SH-SY5Y (cell line): ENCODE results near the gene TMEM109.

Experiments used
- GATA2 ChIP-seq: IDR thresholded peaks from 2 replicates; pipeline ENCODE4 v1.6.1; 2011; ENCODE audit warnings: mild to moderate bottlenecking, low read depth, low read length
- GATA3 ChIP-seq: IDR thresholded peaks from 2 replicates; pipeline ENCODE4 v1.6.1; 2011; ENCODE audit warnings: low read depth, mild to moderate bottlenecking, low read length, moderate library complexity

DNA sequence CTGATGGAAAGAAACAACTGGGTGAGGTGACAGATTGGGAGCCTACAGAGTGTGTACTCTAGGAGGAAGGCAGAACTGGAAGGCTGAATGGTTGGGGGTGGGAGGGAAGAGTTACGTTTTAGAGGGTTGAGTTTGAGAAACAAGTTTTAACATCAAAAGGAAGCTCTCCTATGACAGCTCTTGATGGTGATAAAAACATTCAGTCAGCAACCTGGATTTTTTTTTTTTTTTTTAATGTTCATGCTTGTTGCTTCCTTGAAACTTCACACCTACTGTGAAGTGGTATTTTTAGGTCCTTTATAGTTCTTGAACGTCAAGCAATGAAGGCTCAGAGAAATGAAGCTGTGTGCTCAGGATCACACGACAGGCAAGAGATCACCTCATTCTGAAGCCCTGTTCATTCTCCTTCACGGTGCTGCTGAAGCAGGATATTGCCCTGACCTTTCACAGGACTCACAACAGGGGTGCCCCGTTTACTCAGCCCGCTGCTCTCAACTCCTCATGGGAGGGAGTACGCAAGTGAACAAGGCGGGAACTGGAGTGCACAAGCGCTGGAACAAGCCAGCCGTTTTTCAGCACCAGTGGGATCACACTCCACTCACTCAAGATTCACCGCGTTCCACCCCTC, 1.6 kb upstream of the TMEM109 start:
- TF ChIP-seq GATA3 = no peak
- no peak for TF ChIP-seq GATA2
